CD4-positive, alpha-beta T cell (primary cell): ENCODE results near the gene SPECC1. TPM values are rescaled to one million over a fixed set of nuclear protein-coding genes. Genes with fewer than 3 reads are reported as not detected.

Experiments
- ATAC-seq: fragments of 200-7000 bp; cut with Tn5 transposase; one replicate; pipeline ENCODE4 v1.10.0; 2022; ENCODE audit warnings: mild to moderate bottlenecking; ENCODE audit not compliant: poor library complexity
- CTCF ChIA-PET: fragments of 350-600 bp; sonication (Branson Sonifier 250); formaldehyde crosslinking; loops from one replicate; lab custom pipeline; 2021; ENCODE audit warnings: antibody characterized with exemption, inconsistent platforms; lab: Charles Lee
- POLR2A ChIA-PET: fragments of 350-600 bp; sonication (Branson Sonifier 250); formaldehyde crosslinking; loops from one replicate; lab custom pipeline; 2021; ENCODE audit warnings: antibody characterized with exemption, inconsistent platforms; lab: Charles Lee
- DNase-seq, 14 experiments: peaks; one replicate each; pipeline ENCODE4 v3.0.0-alpha.2; 2013 to 2020; ENCODE audit warnings: mixed read lengths in 2 of 14
- H3K27ac ChIP-seq, 2 donors: one replicate each; pipeline versions ENCODE4 v1.5.1 to v1.7.0; 2013; ENCODE audit warnings: low read length in 2 of 2, low read depth in 1 of 2, mild to moderate bottlenecking in 1 of 2
- H3K27me3 ChIP-seq, 2 experiments: 1 replicate in 1 of 2; 2 replicates in 1 of 2; pipeline versions ENCODE4 v1.6.1 to v1.7.0; 2013; ENCODE audit warnings: low read length in 2 of 2, control low read depth in 1 of 2, mild to moderate bottlenecking in 1 of 2, moderate library complexity in 1 of 2; ENCODE audit not compliant: insufficient read depth in 2 of 2, control insufficient read depth in 1 of 2
- H3K36me3 ChIP-seq: one replicate; pipeline ENCODE4 v1.6.1; 2013; ENCODE audit warnings: low read length, control low read depth; ENCODE audit not compliant: insufficient read depth
- H3K4me1 ChIP-seq: one replicate; pipeline ENCODE4 v1.6.1; 2013; ENCODE audit warnings: low read length, control low read depth; ENCODE audit not compliant: insufficient read depth
- H3K4me3 ChIP-seq: one replicate; pipeline ENCODE4 v1.5.1; 2013; ENCODE audit warnings: mild to moderate bottlenecking, low read length, moderate library complexity
- H3K9me3 ChIP-seq, 2 experiments: 1 replicate in 1 of 2; 2 replicates in 1 of 2; pipeline versions ENCODE4 v1.6.1 to v1.7.0; 2013; ENCODE audit warnings: low read length in 2 of 2, mild to moderate bottlenecking in 2 of 2, control low read depth in 1 of 2, moderate library complexity in 1 of 2; ENCODE audit not compliant: control insufficient read depth in 1 of 2, insufficient read depth in 1 of 2
- H3K27ac Mint-ChIP-seq: one replicate; pipeline ENCODE4 v1.8.0; 2020; ENCODE audit warnings: mixed read lengths
- H3K27me3 Mint-ChIP-seq: one replicate; pipeline ENCODE4 v1.8.0; 2021; ENCODE audit warnings: mixed read lengths
- H3K36me3 Mint-ChIP-seq: one replicate; pipeline ENCODE4 v1.8.0; 2021; ENCODE audit warnings: low read depth, mixed read lengths
- H3K4me1 Mint-ChIP-seq: one replicate; pipeline ENCODE4 v1.8.0; 2021; ENCODE audit warnings: low read depth, mixed read lengths
- H3K4me3 Mint-ChIP-seq: one replicate; pipeline ENCODE4 v1.8.0; 2020; ENCODE audit warnings: mild to moderate bottlenecking, mixed read lengths
- H3K9me3 Mint-ChIP-seq: one replicate; pipeline ENCODE4 v1.8.0; 2020; ENCODE audit warnings: mixed read lengths
- CTCF ChIP-seq: fragments of 200-600 bp; IDR thresholded peaks from one replicate; pipeline ENCODE4 v1.8.0; 2022; ENCODE audit warnings: antibody characterized with exemption, mild to moderate bottlenecking
- intact Hi-C, 2 experiments: fragments of 100-400 bp; cut with DNase I in 1 of 2; cut with micrococcal nuclease in 1 of 2; formaldehyde crosslinking; loops; one replicate each; pipeline versions ENCODE4 v1.15.1 to v1.9.0; 2023 to 2025; cut with DNase I, micrococcal nuclease
- total RNA-seq, 174 experiments: library from RNA in 2 of 174; stranded (reverse) in 2 of 174; gene quantifications; one replicate each; pipeline ENCODE4 v1.2.3 and lab custom pipeline; 2021 to 2026

SPECC1 gene
- total RNA-seq, 2 experiments from 2014 or later = 4.3 to 4.4 TPM

- H3K27ac ChIP-seq = no peak overlapping the region
- Mint-ChIP-seq H3K4me1 (peaks cover 75% of the 10 kb centered on the region), H3K9me3 (no peaks in the 10 kb centered on the region), H3K27ac (peak overlapping the region; percentile 80), H3K4me3 (no peak overlapping the region), H3K27me3 (no peaks in the 10 kb centered on the region), H3K36me3 (no peaks in the 10 kb centered on the region)
- no peak for ATAC-seq
- no peaks in the 10 kb centered on the region for H3K27me3 ChIP-seq
- intact Hi-C loops = loop anchor here in 1 of 2 experiments (5.0 kb wide), 1 partner anchor 47 kb away; no protein-coding TSS in a partner anchor
- no peak for DNase-seq
- peaks cover 48% of the 10 kb centered on the region for H3K4me1 ChIP-seq
- POLR2A ChIA-PET = no interaction called here
- TF ChIP-seq CTCF = no peak
- no peaks in the 10 kb centered on the region for H3K36me3 ChIP-seq
- CTCF ChIA-PET = no interaction called here
- H3K9me3 ChIP-seq = no peaks in the 10 kb centered on the region
- no peak overlapping the region for H3K4me3 ChIP-seq
Observed at GRCh38 chr17:20278805-20279204, 269.6 kb downstream of the SPECC1 start.

DNA sequence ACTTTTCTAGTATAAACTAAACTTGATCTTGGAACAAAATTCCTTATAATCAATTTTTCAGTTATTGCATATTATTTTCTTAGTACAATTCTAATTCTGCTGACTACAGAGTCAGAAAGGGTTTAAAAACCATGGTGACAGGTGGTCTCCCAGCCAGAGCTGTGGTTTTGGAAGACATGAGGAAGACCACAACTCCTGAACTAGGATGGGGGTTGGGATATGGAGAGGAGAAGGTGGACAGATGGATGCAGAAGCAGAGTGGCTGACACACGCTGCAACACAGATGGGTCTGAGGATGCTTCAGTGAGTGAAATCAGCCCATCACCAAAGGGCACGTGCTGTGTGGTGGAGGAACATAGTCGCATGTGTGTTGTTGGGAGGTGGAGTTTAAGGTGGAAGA lies 270.5 kb downstream of the SPECC1 start:
- H3K4me3 Mint-ChIP-seq = no peak overlapping the region
- ChIA-PET POLR2A (no interaction called here), CTCF (interaction anchor here (1.2 kb wide), 1 partner anchor 62 kb away, joined by 3 read pairs; no protein-coding TSS in a partner anchor)
- Histone ChIP-seq H3K27ac (no peak overlapping the region), H3K4me1 (peaks cover 40% of the 10 kb centered on the region), H3K36me3 (no peaks in the 10 kb centered on the region), H3K4me3 (no peak overlapping the region), H3K9me3 (no peaks in the 10 kb centered on the region), H3K27me3 (no peaks in the 10 kb centered on the region)
- ATAC-seq = no peak
- intact Hi-C loops = loop anchor here in 1 of 2 experiments (5.0 kb wide), 1 partner anchor 47 kb away; no protein-coding TSS in a partner anchor
- no peaks in the 10 kb centered on the region for H3K9me3 Mint-ChIP-seq
- TF ChIP-seq CTCF = no peak
- no peaks in the 10 kb centered on the region for H3K36me3 Mint-ChIP-seq
- no peaks in the 10 kb centered on the region for H3K27me3 Mint-ChIP-seq
- no peak for DNase-seq
- H3K27ac Mint-ChIP-seq = no peak overlapping the region
- H3K4me1 Mint-ChIP-seq = peaks cover 69% of the 10 kb centered on the region

DNA sequence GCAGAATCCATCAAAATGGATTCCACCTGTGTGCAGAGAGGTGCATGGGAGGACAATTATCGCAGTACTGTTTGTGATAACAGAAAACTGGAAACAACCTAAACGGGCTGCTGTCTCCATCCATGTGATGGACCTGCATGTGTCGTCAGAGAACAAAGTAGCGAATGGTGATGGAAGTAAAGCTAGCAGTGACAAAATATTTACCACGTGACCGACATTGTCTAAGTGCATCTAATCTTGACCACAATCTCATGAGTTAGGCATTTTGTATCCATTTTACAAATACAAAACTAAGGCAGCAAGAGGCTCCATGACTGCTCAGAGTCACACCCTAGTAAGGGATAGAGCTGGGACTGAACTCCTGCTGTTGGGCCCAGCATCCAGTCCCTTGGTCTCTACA lies 270.9 kb downstream of the SPECC1 start:
- no peaks in the 10 kb centered on the region for H3K27me3 ChIP-seq
- POLR2A ChIA-PET = interaction anchor here (0.7 kb wide), 1 partner anchor 9 kb away, joined by 3 read pairs; no protein-coding TSS in a partner anchor
- H3K4me1 ChIP-seq = peaks cover 40% of the 10 kb centered on the region
- Mint-ChIP-seq H3K4me1 (peaks cover 69% of the 10 kb centered on the region), H3K27ac (no peak overlapping the region), H3K36me3 (no peaks in the 10 kb centered on the region), H3K4me3 (no peak overlapping the region), H3K9me3 (no peaks in the 10 kb centered on the region), H3K27me3 (no peaks in the 10 kb centered on the region)
- peak in 1 of 14 experiments; percentile 21 for DNase-seq
- H3K27ac ChIP-seq = no peak overlapping the region
- intact Hi-C loops = no loop called here
- CTCF ChIA-PET = interaction anchor here (1.2 kb wide), 1 partner anchor 63 kb away, joined by 3 read pairs; no protein-coding TSS in a partner anchor
- no peaks in the 10 kb centered on the region for H3K9me3 ChIP-seq
- H3K4me3 ChIP-seq = no peak overlapping the region
- no peak for TF ChIP-seq CTCF
- H3K36me3 ChIP-seq = no peaks in the 10 kb centered on the region
- ATAC-seq = no peak
